Stimulated activated CD8-positive, alpha-beta memory T cell treated with anti-CD3 and anti-CD28 coated beads, Interleukin-12 subunit alpha, Interleukin-12 subunit beta, amount 100 ng/mL, for 4 hours (primary cell): Measurements from ENCODE around the gene KRTAP7-1.

ENCODE experiments used
- DNase-seq: peaks from one replicate; pipeline ENCODE4 v3.0.0-alpha.2; 2020; ENCODE audit warnings: low read depth

The KRTAP7-1 gene

GRCh38 chr21:30829659-30830058 lies at the start of gene KRTAP7-1:
Gene KRTAP7-1, minus strand, starts transcription at chr21:30829759. Its CDS starts 61 bp downstream, at chr21:30829698.
- no peak for DNase-seq

GRCh38 chr21:30874526-30874925 lies 45.0 kb upstream of the KRTAP7-1 start:
- DNase-seq: no peak

- no peak for DNase-seq
These were observed 18.3 kb upstream of the KRTAP7-1 start for GRCh38 chr21:30847627-30848500.

- no peak for DNase-seq
These were observed 13.4 kb upstream of the KRTAP7-1 start for GRCh38 chr21:30842990-30843389.

GRCh38 chr21:30839304-30839703 lies 9.7 kb upstream of the KRTAP7-1 start:
- DNase-seq: no peak

GRCh38 chr21:30838536-30838935 lies 9.0 kb upstream of the KRTAP7-1 start:
- no peak for DNase-seq

GRCh38 chr21:30831194-30831765 lies 1.7 kb upstream of the KRTAP7-1 start:
- DNase-seq: peak; percentile 0

GRCh38 chr21:30818837-30819610 lies 10.5 kb downstream of the KRTAP7-1 start:
- DNase-seq: no peak

- DNase-seq: no peak
These were observed 16.4 kb downstream of the KRTAP7-1 start, which contains the start of gene KRTAP8-1 for GRCh38 chr21:30813174-30813573. Gene KRTAP8-1, minus strand, starts transcription at chr21:30813274. Its CDS starts 54 bp downstream, at chr21:30813220.

- DNase-seq: no peak
These were observed 29.0 kb downstream of the KRTAP7-1 start for GRCh38 chr21:30800605-30801004.

GRCh38 chr21:30793581-30794314 lies 35.8 kb downstream of the KRTAP7-1 start:
- DNase-seq: no peak

GRCh38 chr21:30779249-30779648 lies 50.3 kb downstream of the KRTAP7-1 start:
- DNase-seq: no peak
